HepG2 (cell line): Measurements from ENCODE around the gene ZNF584. TPM values are rescaled to one million over a fixed set of nuclear protein-coding genes. Genes with fewer than 3 reads are reported as not detected.

ENCODE experiments used
- CEBPG ChIP-seq: IDR thresholded peaks from 2 replicates; pipeline ENCODE4 v1.6.1; 2016
- HIVEP1 ChIP-seq: sonication (generic); formaldehyde crosslinking; IDR thresholded peaks from 2 replicates; pipeline ENCODE4 v1.4.0; 2020; ENCODE audit warnings: mild to moderate bottlenecking, missing genetic modification reagents
- HNRNPH1 ChIP-seq: fragments of 200-400 bp; formaldehyde crosslinking; optimal IDR thresholded peaks from 2 replicates; pipeline ENCODE3; 2017; ENCODE audit warnings: mild to moderate bottlenecking, low read depth, low read length
- HOXA7 ChIP-seq: sonication (generic); formaldehyde crosslinking; IDR thresholded peaks from 2 replicates; pipeline ENCODE4 v1.8.1; 2022; ENCODE audit warnings: mild to moderate bottlenecking, missing genetic modification reagents, moderate library complexity
- ISX ChIP-seq: sonication (generic); formaldehyde crosslinking; conservative IDR thresholded peaks from 2 replicates; pipeline ENCODE4 v1.5.0; 2020; ENCODE audit warnings: missing genetic modification reagents
- MBNL3 ChIP-seq: fragments of 250-450 bp; sonication (Bioruptor Pico); conservative IDR thresholded peaks from 2 replicates; pipeline ENCODE4 v1.8.0; 2022; ENCODE audit warnings: mild to moderate bottlenecking, inconsistent platforms
- NFE2 ChIP-seq: sonication (generic); formaldehyde crosslinking; IDR thresholded peaks from 2 replicates; pipeline ENCODE4 v1.4.0; 2020; ENCODE audit warnings: missing genetic modification reagents
- RAD51 ChIP-seq: fragments of 450-650 bp; IDR thresholded peaks from 2 replicates; pipeline ENCODE4 v1.6.1; 2016; ENCODE audit warnings: borderline replicate concordance
- SKI ChIP-seq: fragments of 450-650 bp; IDR thresholded peaks from one replicate; pipeline ENCODE4 v1.6.1; 2018; ENCODE audit warnings: mild to moderate bottlenecking; ENCODE audit not compliant: partially characterized antibody
- SMAD1 ChIP-seq: sonication (generic); formaldehyde crosslinking; IDR thresholded peaks from 2 replicates; pipeline ENCODE4 v1.4.0; 2020; ENCODE audit warnings: missing genetic modification reagents, low read depth, mild to moderate bottlenecking, borderline replicate concordance
- SMAD3 ChIP-seq: sonication (generic); formaldehyde crosslinking; IDR thresholded peaks from 2 replicates; pipeline ENCODE4 v1.4.0; 2020; ENCODE audit warnings: missing genetic modification reagents
- SNAI1 ChIP-seq: sonication (generic); formaldehyde crosslinking; IDR thresholded peaks from 2 replicates; pipeline ENCODE4 v1.5.0; 2020; ENCODE audit warnings: mild to moderate bottlenecking, missing genetic modification reagents, borderline replicate concordance
- SRSF9 ChIP-seq: fragments of 200-400 bp; formaldehyde crosslinking; IDR thresholded peaks from 2 replicates; pipeline ENCODE4 v1.6.1; 2018; ENCODE audit warnings: borderline replicate concordance, mild to moderate bottlenecking, low read depth, low read length; ENCODE audit not compliant: insufficient read depth, poor library complexity, severe bottlenecking
- TOE1 ChIP-seq: sonication (generic); formaldehyde crosslinking; IDR thresholded peaks from 2 replicates; pipeline ENCODE4 v1.4.0; 2020; ENCODE audit warnings: mild to moderate bottlenecking, missing genetic modification reagents
- ZFP90 ChIP-seq: sonication (generic); formaldehyde crosslinking; IDR thresholded peaks from 2 replicates; pipeline ENCODE4 v1.8.0; 2022; ENCODE audit warnings: missing genetic modification reagents, mild to moderate bottlenecking, inconsistent platforms, borderline replicate concordance
- ZNF160 ChIP-seq: sonication (generic); formaldehyde crosslinking; IDR thresholded peaks from 2 replicates; pipeline ENCODE4 v1.8.0; 2022; ENCODE audit warnings: mild to moderate bottlenecking, inconsistent platforms, missing genetic modification reagents
- ZNF232 ChIP-seq: sonication (generic); formaldehyde crosslinking; IDR thresholded peaks from 2 replicates; pipeline ENCODE4 v1.4.0; 2020; ENCODE audit warnings: missing genetic modification reagents, borderline replicate concordance
- ZNF484 ChIP-seq: sonication (generic); formaldehyde crosslinking; IDR thresholded peaks from 2 replicates; pipeline ENCODE4 v1.5.1; 2020; ENCODE audit warnings: mild to moderate bottlenecking, low read depth, missing genetic modification reagents, borderline replicate concordance
- ZNF572 ChIP-seq: sonication (generic); formaldehyde crosslinking; IDR thresholded peaks from 2 replicates; pipeline ENCODE4 v1.5.1; 2020; ENCODE audit warnings: mild to moderate bottlenecking, missing genetic modification reagents
- ZNF605 ChIP-seq: sonication (generic); formaldehyde crosslinking; IDR thresholded peaks from 2 replicates; pipeline ENCODE4 v1.8.0; 2022; ENCODE audit warnings: mild to moderate bottlenecking, missing genetic modification reagents
- ZNF644 ChIP-seq: IDR thresholded peaks from 2 replicates; pipeline ENCODE4 v1.6.1; 2016; ENCODE audit warnings: low read depth
- ZNF652 ChIP-seq: IDR thresholded peaks from 2 replicates; pipeline ENCODE4 v1.6.1; 2016; ENCODE audit warnings: low read depth, borderline replicate concordance
- ZNF670 ChIP-seq: sonication (generic); formaldehyde crosslinking; IDR thresholded peaks from 2 replicates; pipeline ENCODE4 v1.8.0; 2022; ENCODE audit warnings: mild to moderate bottlenecking, missing genetic modification reagents, borderline replicate concordance
- ZNF674 ChIP-seq: sonication (generic); formaldehyde crosslinking; IDR thresholded peaks from 2 replicates; pipeline ENCODE4 v1.5.0; 2020; ENCODE audit warnings: low read depth, mild to moderate bottlenecking, missing genetic modification reagents
- ZNF775 ChIP-seq: sonication (generic); formaldehyde crosslinking; IDR thresholded peaks from 2 replicates; pipeline ENCODE4 v1.4.0; 2020; ENCODE audit warnings: missing genetic modification reagents, mild to moderate bottlenecking, moderate library complexity, borderline replicate concordance
- ZSCAN20 ChIP-seq: sonication (generic); formaldehyde crosslinking; IDR thresholded peaks from 2 replicates; pipeline ENCODE4 v1.4.0; 2020; ENCODE audit warnings: missing genetic modification reagents, mild to moderate bottlenecking, borderline replicate concordance
- polyA plus RNA-seq, 8 experiments: library from polyadenylated mRNA; depleted of rRNA in 3 of 8; stranded (reverse) in 7 of 8; unstranded in 1 of 8; fragments of >200 nt; fragmentation: Illumina TruSeq in 4 of 8; extraction: Trizol in 4 of 8; gene quantifications; 2 replicates each; pipeline versions ENCODE4 v1.2.1 to v1.2.3, GENCODE V29; 2011 to 2016; ENCODE audit warnings: low read depth in 4 of 8, missing spikeins in 1 of 8, mixed read lengths in 1 of 8; ENCODE audit not compliant: insufficient read depth in 1 of 8
- total RNA-seq, 5 experiments: library from RNA; depleted of rRNA; stranded (reverse); fragments of >200 nt; fragmentation: Illumina TruSeq; extraction: Trizol; gene quantifications; 2 replicates each; pipeline ENCODE4 v1.2.3, GENCODE V29; 2016; ENCODE audit warnings: low read depth in 1 of 5
- TF ChIP-seq, protein P1 (sequence below): IDR thresholded peaks from 2 replicates; pipeline ENCODE4 v1.6.1; 2012; ENCODE audit warnings: low read length, improper control_type of control experiment
- TF ChIP-seq, protein P2 (sequence below): IDR thresholded peaks from 2 replicates; pipeline ENCODE4 v1.6.1; 2016; ENCODE audit warnings: control low read depth

ZNF584 gene
- total and polyA plus RNA-seq, 2 of the 13 experiments (the other 11 are each of a cell fraction or from before 2014, with no cell fraction given), result 2.4 to 7.0 TPM

DNA sequence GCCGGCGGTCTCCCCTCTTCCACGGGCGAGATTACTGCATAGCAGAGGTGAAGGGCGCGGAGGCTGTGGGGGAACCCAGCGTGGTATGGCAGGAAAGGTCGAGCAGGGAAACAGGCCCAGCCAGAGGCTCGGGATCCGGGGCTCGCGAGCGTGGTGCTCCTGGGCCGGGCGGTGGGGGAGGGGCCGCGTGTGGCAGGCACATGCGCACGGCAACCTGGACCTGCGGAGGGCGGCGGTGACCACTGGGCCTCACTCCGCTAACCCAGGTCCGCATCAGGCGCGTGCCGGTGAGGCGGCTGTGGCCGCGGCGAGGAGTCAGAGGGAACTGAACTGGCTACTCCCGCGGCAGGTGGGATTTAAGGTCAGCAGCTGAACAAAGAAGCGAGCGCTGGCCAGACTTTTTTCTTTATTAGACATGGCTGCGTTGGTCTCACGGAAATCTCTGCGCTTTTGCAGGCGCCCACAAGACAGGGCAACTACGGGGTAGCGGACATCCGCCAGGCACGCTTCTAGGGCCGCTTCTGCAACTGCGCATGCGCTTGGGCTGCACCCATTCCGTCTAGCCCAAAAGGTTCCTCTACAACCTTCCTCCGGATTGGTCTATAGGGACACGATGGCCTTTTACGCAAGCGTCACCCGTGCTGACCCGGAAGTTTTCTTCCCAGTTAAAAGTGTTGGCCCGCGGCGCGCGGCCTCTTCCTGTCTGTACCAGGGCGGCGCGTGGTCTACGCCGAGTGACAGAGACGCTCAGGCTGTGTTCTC is 21.7 kb upstream of the ZNF584 start, which contains the start of gene RPS5 (continued):
- peak; percentile 83 for TF ChIP-seq ZNF605 (CRISPR knock-in tag)
- TF ChIP-seq ZNF160 (CRISPR knock-in tag), result no peak
- TF ChIP-seq ZNF652 (CRISPR knock-in tag), result no peak; the same call in 1 of the 2 replicates
- TF ChIP-seq TOE1 (CRISPR knock-in tag), result no peak
- TF ChIP-seq, protein P1, sequence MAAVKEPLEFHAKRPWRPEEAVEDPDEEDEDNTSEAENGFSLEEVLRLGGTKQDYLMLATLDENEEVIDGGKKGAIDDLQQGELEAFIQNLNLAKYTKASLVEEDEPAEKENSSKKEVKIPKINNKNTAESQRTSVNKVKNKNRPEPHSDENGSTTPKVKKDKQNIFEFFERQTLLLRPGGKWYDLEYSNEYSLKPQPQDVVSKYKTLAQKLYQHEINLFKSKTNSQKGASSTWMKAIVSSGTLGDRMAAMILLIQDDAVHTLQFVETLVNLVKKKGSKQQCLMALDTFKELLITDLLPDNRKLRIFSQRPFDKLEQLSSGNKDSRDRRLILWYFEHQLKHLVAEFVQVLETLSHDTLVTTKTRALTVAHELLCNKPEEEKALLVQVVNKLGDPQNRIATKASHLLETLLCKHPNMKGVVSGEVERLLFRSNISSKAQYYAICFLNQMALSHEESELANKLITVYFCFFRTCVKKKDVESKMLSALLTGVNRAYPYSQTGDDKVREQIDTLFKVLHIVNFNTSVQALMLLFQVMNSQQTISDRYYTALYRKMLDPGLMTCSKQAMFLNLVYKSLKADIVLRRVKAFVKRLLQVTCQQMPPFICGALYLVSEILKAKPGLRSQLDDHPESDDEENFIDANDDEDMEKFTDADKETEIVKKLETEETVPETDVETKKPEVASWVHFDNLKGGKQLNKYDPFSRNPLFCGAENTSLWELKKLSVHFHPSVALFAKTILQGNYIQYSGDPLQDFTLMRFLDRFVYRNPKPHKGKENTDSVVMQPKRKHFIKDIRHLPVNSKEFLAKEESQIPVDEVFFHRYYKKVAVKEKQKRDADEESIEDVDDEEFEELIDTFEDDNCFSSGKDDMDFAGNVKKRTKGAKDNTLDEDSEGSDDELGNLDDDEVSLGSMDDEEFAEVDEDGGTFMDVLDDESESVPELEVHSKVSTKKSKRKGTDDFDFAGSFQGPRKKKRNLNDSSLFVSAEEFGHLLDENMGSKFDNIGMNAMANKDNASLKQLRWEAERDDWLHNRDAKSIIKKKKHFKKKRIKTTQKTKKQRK, result no peak
- TF ChIP-seq, protein P2, sequence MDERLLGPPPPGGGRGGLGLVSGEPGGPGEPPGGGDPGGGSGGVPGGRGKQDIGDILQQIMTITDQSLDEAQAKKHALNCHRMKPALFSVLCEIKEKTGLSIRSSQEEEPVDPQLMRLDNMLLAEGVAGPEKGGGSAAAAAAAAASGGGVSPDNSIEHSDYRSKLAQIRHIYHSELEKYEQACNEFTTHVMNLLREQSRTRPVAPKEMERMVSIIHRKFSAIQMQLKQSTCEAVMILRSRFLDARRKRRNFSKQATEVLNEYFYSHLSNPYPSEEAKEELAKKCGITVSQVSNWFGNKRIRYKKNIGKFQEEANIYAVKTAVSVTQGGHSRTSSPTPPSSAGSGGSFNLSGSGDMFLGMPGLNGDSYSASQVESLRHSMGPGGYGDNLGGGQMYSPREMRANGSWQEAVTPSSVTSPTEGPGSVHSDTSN (CRISPR knock-in tag), result no peak
- TF ChIP-seq ZNF572 (CRISPR knock-in tag), result no peak
- peak; percentile 86 for TF ChIP-seq SNAI1 (CRISPR knock-in tag)
- TF ChIP-seq SRSF9, result no peak
- no peak for TF ChIP-seq ZNF644
- no peak for TF ChIP-seq SKI
- no peak for TF ChIP-seq MBNL3 (CRISPR knock-in tag)
- TF ChIP-seq ZNF484 (CRISPR knock-in tag), result no peak
- TF ChIP-seq ZNF670 (CRISPR knock-in tag), result no peak
- TF ChIP-seq HNRNPH1, result no peak
- peak; percentile 30; the same call in 1 of the 2 replicates for TF ChIP-seq ZNF232 (CRISPR knock-in tag)
- TF ChIP-seq ZNF775 (CRISPR knock-in tag), result no peak; the same call in 1 of the 2 replicates
- TF ChIP-seq ZSCAN20 (CRISPR knock-in tag), result 0 out of 2 replicates have a peak, but pooled peaks have one; percentile 32
- TF ChIP-seq RAD51, result no peak
- no peak; the same call in 1 of the 2 replicates for TF ChIP-seq ZFP90 (CRISPR knock-in tag)
- 0 out of 2 replicates have a peak, but pooled peaks have one; percentile 75 for TF ChIP-seq ISX
- TF ChIP-seq ZNF674 (CRISPR knock-in tag), result peak; percentile 58; the same call in 1 of the 2 replicates
- peak; percentile 69 for TF ChIP-seq CEBPG (CRISPR knock-in tag)
- TF ChIP-seq SMAD1 (CRISPR knock-in tag), result no peak
- no peak for TF ChIP-seq NFE2
- TF ChIP-seq SMAD3, result peak; percentile 78; the same call in 1 of the 2 replicates
- TF ChIP-seq HOXA7 (CRISPR knock-in tag), result no peak
- peak; percentile 90; the same call in 1 of the 2 replicates for TF ChIP-seq HIVEP1 (CRISPR knock-in tag)
